Heart left ventricle (tissue), 16 donors: ENCODE measurements around the gene RALGAPA1. TPM values are rescaled to one million over a fixed set of nuclear protein-coding genes. Genes with fewer than 3 reads are reported as not detected.

Source experiments
- ATAC-seq, 4 donors: fragments of 200-7000 bp; cut with Tn5 transposase; one replicate each; pipeline ENCODE4 v1.9.1; 2020 to 2022; ENCODE audit warnings: moderate library complexity in 4 of 4, mild to moderate bottlenecking in 3 of 4, moderate number of reproducible peaks in 1 of 4
- DNase-seq, 5 donors: peaks; one replicate each; pipeline ENCODE4 v3.0.0-alpha.2; 2020
- H3K27ac ChIP-seq, 12 donors: fragments of 200-600 bp; sonication (generic) in 4 of 12; one replicate each; pipeline versions ENCODE4 v1.5.0 to v1.8.0; 2016 to 2022; ENCODE audit warnings: mild to moderate bottlenecking in 2 of 12
- H3K27me3 ChIP-seq, 9 donors: fragments of 200-600 bp; sonication (generic) in 2 of 9; one replicate each; pipeline versions ENCODE4 v1.5.1 to v1.8.0; 2016 to 2022; ENCODE audit warnings: mild to moderate bottlenecking in 3 of 9
- H3K36me3 ChIP-seq, 9 donors: fragments of 200-600 bp; sonication (generic) in 2 of 9; one replicate each; pipeline versions ENCODE4 v1.5.0 to v1.8.0; 2018 to 2022; ENCODE audit warnings: mild to moderate bottlenecking in 2 of 9
- H3K4me1 ChIP-seq, 12 donors: fragments of 200-600 bp; sonication (generic) in 4 of 12; one replicate each; pipeline versions ENCODE4 v1.5.0 to v1.8.0; 2016 to 2022; ENCODE audit warnings: mild to moderate bottlenecking in 3 of 12
- H3K4me3 ChIP-seq, 12 donors: fragments of 200-600 bp; sonication (generic) in 4 of 12; one replicate each; pipeline versions ENCODE4 v1.5.0 to v1.8.0; 2017 to 2022; ENCODE audit warnings: mild to moderate bottlenecking in 9 of 12, moderate library complexity in 4 of 12
- H3K9me3 ChIP-seq, 12 donors: fragments of 200-600 bp; sonication (generic) in 4 of 12; one replicate each; pipeline versions ENCODE4 v1.5.0 to v1.8.0; 2016 to 2022; ENCODE audit warnings: mild to moderate bottlenecking in 1 of 12
- CTCF ChIP-seq, 12 donors: fragments of 200-600 bp; sonication (generic) in 4 of 12; IDR thresholded peaks; one replicate each; pipeline versions ENCODE4 v1.5.0 to v1.8.0; 2018 to 2022; ENCODE audit warnings: antibody characterized with exemption in 12 of 12, mild to moderate bottlenecking in 5 of 12
- POLR2A ChIP-seq, 2 donors: fragments of 450-650 bp; IDR thresholded peaks; one replicate each; pipeline ENCODE4 v1.6.1; 2017; ENCODE audit warnings: antibody characterized with exemption in 2 of 2, mild to moderate bottlenecking in 2 of 2, moderate library complexity in 2 of 2
- WGBS, 4 donors: extraction: QIAGEN DNeasy Blood & Tissue Kit in 2 of 4; methylation state at CpG; one replicate each; pipeline versions ENCODE4 v1.1.5 to v1.1.7; 2013 to 2018; 5-methylcytosine and 5-hydroxymethylcytosine counted together
- intact Hi-C, 10 donors: fragments of 100-400 bp; cut with DNase I; formaldehyde crosslinking; loops; one replicate each; pipeline versions ENCODE4 v1.11.1 to v1.14.2; 2022
- polyA plus RNA-seq, 2 donors: library from polyadenylated mRNA; stranded (reverse); fragments of 200-250 nt; gene quantifications; one replicate each; pipeline ENCODE4 v1.2.3, GENCODE V29; 2013
- total RNA-seq, 9 donors: library from RNA; depleted of rRNA in 2 of 9; stranded (reverse); fragments of >200 nt in 2 of 9; fragmentation: NEBNext Ultra II Directional in 3 of 9; extraction: Animal tissue kit (Norgen Biotek cat#: 25700) in 3 of 9; gene quantifications; one replicate each; pipeline versions ENCODE4 v1.1.0 to v1.2.4, GENCODE V29; 2016 to 2023
- donor health status: ischemic (EF 13 %, LVEDD 7.1; RV severe dilation, severe dysfunction).
- donor health status: healthy with polysubstance abuse.
- donor health status: DM: no; HTN: yes; CAD: no.
- donor health status: DM: no; HTN: no; CAD: no.
- donor health status: ischemic (EF 25% LVEDD 6.9; RV normal size, moderate dysfunction).
- donor health status: ischemic (EF 25% LVEDD 5.7; RV mildly dilated, moderate dysfunction).
- donor health status: healthy.
- donor health status: DM: yes; HTN: yes; CAD: no.
- donor health status: ischemic (EF 35%, LVEDD 5.7; RV mildly dilated, moderate dysfunction).
- donor health status: nonischemic (EF 11% LVEDD 7.7; RV severe dilation, severe dysfunction).
- donor health status: DM: yes; HTN: yes; CAD: no.
- donor health status: PGD.
- donor health status: ischemic (EF 29% LVEDD 5.4; RV normal size, mild dysfunction).
- donor health status: nonischemic (EF 23%, LVEDD 6.1; RV moderate dilation, normal function).

Gene RALGAPA1
- total and polyA plus RNA-seq, 11 donors = 9.9 to 43.0 (median 27.8) TPM

GRCh38 chr14:35854696-35855270, 45.7 kb upstream of the RALGAPA1 start:
- peaks cover 0 to under 1% (median 0%) of the 10 kb centered on the region in 12 donors for H3K4me1 ChIP-seq
- no peaks in the 10 kb centered on the region for H3K27me3 ChIP-seq
- no peak overlapping the region for H3K4me3 ChIP-seq
- WGBS, 4 donors = 86 to 100% (median 92%) methylated on average over 1 of the region's 1 CpG
- H3K36me3 ChIP-seq = peaks cover 0 to 33% (median 11%) of the 10 kb centered on the region in 9 donors
- TF ChIP-seq POLR2A (IDR thresholded peaks at IDR 0.05) (no peak), CTCF (IDR thresholded peaks at IDR 0.05) (no peak)
- H3K9me3 ChIP-seq = peaks cover 0 to 9% (median 2%) of the 10 kb centered on the region in 12 donors
- intact Hi-C loops = no loop called here
- DNase-seq = no peak
- ATAC-seq = no peak
- no peak overlapping the region for H3K27ac ChIP-seq

- no peak overlapping the region for H3K4me3 ChIP-seq
- WGBS, 4 donors = 99 to 100% (median 100%) methylated on average over 2 of the region's 2 CpGs
- no peak for DNase-seq
- peaks cover 0 to 9% (median 2%) of the 10 kb centered on the region in 12 donors for H3K9me3 ChIP-seq
- H3K36me3 ChIP-seq = peaks cover 0 to 30% (median 2%) of the 10 kb centered on the region in 9 donors
- no peak for TF ChIP-seq POLR2A (IDR thresholded peaks at IDR 0.05)
- TF ChIP-seq CTCF (IDR thresholded peaks at IDR 0.05) = no peak
- ATAC-seq = no peak
- no peak overlapping the region for H3K27ac ChIP-seq
- H3K4me1 ChIP-seq = no peaks in the 10 kb centered on the region
- H3K27me3 ChIP-seq = no peaks in the 10 kb centered on the region
- intact Hi-C loops = no loop called here
Observed at GRCh38 chr14:35853225-35853624, 44.1 kb upstream of the RALGAPA1 start.

- Histone ChIP-seq H3K27ac (no peak overlapping the region), H3K4me3 (no peak overlapping the region)
- 87 to 97% (median 96%) methylated on average over 3 of the region's 3 CpGs for WGBS, 4 donors
Observed at GRCh38 chr14:35851823-35852222, 42.7 kb upstream of the RALGAPA1 start.

GRCh38 chr14:35849122-35849521, 40.0 kb upstream of the RALGAPA1 start:
- WGBS, 4 donors = 73 to 90% (median 81%) methylated on average over 1 of the region's 1 CpG
- DNase-seq (no peak), ATAC-seq (no peak)
- TF ChIP-seq CTCF (IDR thresholded peaks at IDR 0.05) = no peak
- no peak for TF ChIP-seq POLR2A (IDR thresholded peaks at IDR 0.05)
- peaks cover 0 to 9% (median 2%) of the 10 kb centered on the region in 12 donors for H3K9me3 ChIP-seq
- intact Hi-C loops = no loop called here
- H3K36me3 ChIP-seq = peaks cover 0 to 55% (median 10%) of the 10 kb centered on the region in 9 donors
- H3K27ac ChIP-seq = no peak overlapping the region
- H3K27me3 ChIP-seq = no peaks in the 10 kb centered on the region
- no peak overlapping the region for H3K4me3 ChIP-seq
- H3K4me1 ChIP-seq = no peaks in the 10 kb centered on the region

More at GRCh38 chr14:35851823-35852222, 42.7 kb upstream of the RALGAPA1 start:
- TF ChIP-seq CTCF (IDR thresholded peaks at IDR 0.05) = no peak
- TF ChIP-seq POLR2A (IDR thresholded peaks at IDR 0.05) = no peak
- H3K27me3 ChIP-seq = no peaks in the 10 kb centered on the region
- no peak for ATAC-seq
- intact Hi-C loops = no loop called here
- no peak for DNase-seq
- no peaks in the 10 kb centered on the region for H3K4me1 ChIP-seq
- H3K36me3 ChIP-seq = peaks cover 0 to 35% (median 0%) of the 10 kb centered on the region in 9 donors
- peaks cover 0 to 9% (median 2%) of the 10 kb centered on the region in 12 donors for H3K9me3 ChIP-seq
